ACC112 (cell line): Measurements from ENCODE around the gene GAD2.

Experiments used
- H2AFZ ChIP-seq: fragments of 200-600 bp; sonication (generic); one replicate; pipeline ENCODE4 v1.6.0; 2017; ENCODE audit warnings: antibody characterized with exemption, low read length; ENCODE audit not compliant: unreplicated experiment
- H3K27ac ChIP-seq: fragments of 200-600 bp; sonication (generic); 2 replicates; pipeline ENCODE4 v1.5.1; 2014; ENCODE audit warnings: low read depth, mild to moderate bottlenecking, antibody characterized with exemption, low read length, moderate library complexity
- H3K27me3 ChIP-seq: fragments of 200-600 bp; sonication (generic); 2 replicates; pipeline ENCODE4 v1.6.1; 2014; ENCODE audit warnings: mild to moderate bottlenecking, antibody characterized with exemption, low read length, moderate library complexity, mixed read lengths; ENCODE audit not compliant: insufficient read depth
- H3K36me3 ChIP-seq: fragments of 200-600 bp; sonication (generic); 2 replicates; pipeline ENCODE4 v1.6.1; 2016; ENCODE audit warnings: mild to moderate bottlenecking, antibody characterized with exemption, low read length, moderate library complexity, mixed read lengths; ENCODE audit not compliant: insufficient read depth
- H3K4me1 ChIP-seq: fragments of 200-600 bp; sonication (generic); one replicate; pipeline ENCODE4 v1.6.1; 2016; ENCODE audit warnings: low read length, mixed read lengths; ENCODE audit not compliant: insufficient read depth, unreplicated experiment, control insufficient read depth
- H3K4me3 ChIP-seq: fragments of 200-600 bp; sonication (generic); 2 replicates; pipeline ENCODE4 v1.5.1; 2014; ENCODE audit warnings: mild to moderate bottlenecking, low read depth, low read length
- H3K79me2 ChIP-seq: fragments of 200-600 bp; sonication (generic); one replicate; pipeline ENCODE4 v1.6.0; 2016; ENCODE audit warnings: low read length; ENCODE audit not compliant: control insufficient read depth, unreplicated experiment, insufficient read depth

GAD2 gene

GRCh38 chr10:26222563-26222962, 6.0 kb downstream of the GAD2 start:
- H2AFZ ChIP-seq = no peak overlapping the region
- peaks cover 26% of the 10 kb centered on the region for H3K27me3 ChIP-seq
- H3K36me3 ChIP-seq = no peaks in the 10 kb centered on the region
- H3K79me2 ChIP-seq = no peaks in the 10 kb centered on the region
- H3K27ac ChIP-seq = no peak overlapping the region
- no peaks in the 10 kb centered on the region for H3K4me1 ChIP-seq
- H3K4me3 ChIP-seq = no peak overlapping the region

- Histone ChIP-seq H3K27me3 (peaks cover under 1% of the 10 kb centered on the region; the same call in 1 of the 2 replicates), H3K27ac (no peak overlapping the region), H3K79me2 (no peaks in the 10 kb centered on the region), H3K4me3 (no peak overlapping the region), H3K36me3 (no peaks in the 10 kb centered on the region), H2AFZ (no peak overlapping the region), H3K4me1 (no peaks in the 10 kb centered on the region)
Measured at GRCh38 chr10:26225322-26225721, 8.7 kb downstream of the GAD2 start.

GRCh38 chr10:26227786-26228185, 11.2 kb downstream of the GAD2 start:
- H3K27me3 ChIP-seq = no peaks in the 10 kb centered on the region
- H3K36me3 ChIP-seq = no peaks in the 10 kb centered on the region
- H3K4me1 ChIP-seq = no peaks in the 10 kb centered on the region
- no peak overlapping the region for H2AFZ ChIP-seq
- H3K79me2 ChIP-seq = no peaks in the 10 kb centered on the region
- H3K4me3 ChIP-seq = no peak overlapping the region
- no peak overlapping the region for H3K27ac ChIP-seq

GRCh38 chr10:26232174-26232573, 15.6 kb downstream of the GAD2 start:
- Histone ChIP-seq H3K27me3 (no peaks in the 10 kb centered on the region), H3K4me3 (no peak overlapping the region), H3K27ac (no peak overlapping the region), H3K36me3 (no peaks in the 10 kb centered on the region), H3K4me1 (no peaks in the 10 kb centered on the region), H3K79me2 (no peaks in the 10 kb centered on the region), H2AFZ (no peak overlapping the region)

- Histone ChIP-seq H3K79me2 (no peaks in the 10 kb centered on the region), H3K4me3 (no peak overlapping the region), H3K4me1 (no peaks in the 10 kb centered on the region), H3K27me3 (no peaks in the 10 kb centered on the region), H3K27ac (no peak overlapping the region), H2AFZ (no peak overlapping the region), H3K36me3 (no peaks in the 10 kb centered on the region)
Measured at GRCh38 chr10:26235761-26236160, 19.2 kb downstream of the GAD2 start.

GRCh38 chr10:26238378-26238777, 21.8 kb downstream of the GAD2 start:
- H3K79me2 ChIP-seq = no peaks in the 10 kb centered on the region
- H3K4me1 ChIP-seq = no peaks in the 10 kb centered on the region
- H3K27me3 ChIP-seq = no peaks in the 10 kb centered on the region
- no peak overlapping the region for H3K4me3 ChIP-seq
- no peaks in the 10 kb centered on the region for H3K36me3 ChIP-seq
- no peak overlapping the region for H3K27ac ChIP-seq
- no peak overlapping the region for H2AFZ ChIP-seq

- Histone ChIP-seq H3K27me3 (no peaks in the 10 kb centered on the region), H3K36me3 (no peaks in the 10 kb centered on the region), H3K4me1 (no peaks in the 10 kb centered on the region), H3K27ac (no peak overlapping the region), H3K79me2 (no peaks in the 10 kb centered on the region), H3K4me3 (no peak overlapping the region), H2AFZ (no peak overlapping the region)
Measured at GRCh38 chr10:26242706-26243350, 26.3 kb downstream of the GAD2 start.

GRCh38 chr10:26243351-26243720, 26.8 kb downstream of the GAD2 start:
- H3K36me3 ChIP-seq = no peaks in the 10 kb centered on the region
- H2AFZ ChIP-seq = no peak overlapping the region
- no peaks in the 10 kb centered on the region for H3K27me3 ChIP-seq
- H3K4me1 ChIP-seq = no peaks in the 10 kb centered on the region
- no peak overlapping the region for H3K4me3 ChIP-seq
- no peaks in the 10 kb centered on the region for H3K79me2 ChIP-seq
- no peak overlapping the region for H3K27ac ChIP-seq

GRCh38 chr10:26249681-26250080, 33.1 kb downstream of the GAD2 start:
- H3K27ac ChIP-seq = no peak overlapping the region
- H3K4me1 ChIP-seq = no peaks in the 10 kb centered on the region
- H3K79me2 ChIP-seq = no peaks in the 10 kb centered on the region
- no peak overlapping the region for H3K4me3 ChIP-seq
- no peaks in the 10 kb centered on the region for H3K27me3 ChIP-seq
- no peak overlapping the region for H2AFZ ChIP-seq
- H3K36me3 ChIP-seq = no peaks in the 10 kb centered on the region

GRCh38 chr10:26251925-26252324, 35.4 kb downstream of the GAD2 start:
- Histone ChIP-seq H2AFZ (no peak overlapping the region), H3K4me3 (no peak overlapping the region), H3K4me1 (no peaks in the 10 kb centered on the region), H3K27me3 (no peaks in the 10 kb centered on the region), H3K27ac (no peak overlapping the region), H3K79me2 (no peaks in the 10 kb centered on the region), H3K36me3 (no peaks in the 10 kb centered on the region)

GRCh38 chr10:26254616-26255015, 38.0 kb downstream of the GAD2 start:
- no peak overlapping the region for H3K27ac ChIP-seq
- no peak overlapping the region for H3K4me3 ChIP-seq
- H3K4me1 ChIP-seq = no peaks in the 10 kb centered on the region
- no peaks in the 10 kb centered on the region for H3K79me2 ChIP-seq
- H2AFZ ChIP-seq = no peak overlapping the region
- no peaks in the 10 kb centered on the region for H3K36me3 ChIP-seq
- peaks cover 2% of the 10 kb centered on the region; the same call in 1 of the 2 replicates for H3K27me3 ChIP-seq
